Suprapubic skin (tissue), 4 donors: ENCODE results near the gene DTNA. TPM values are rescaled to one million over a fixed set of nuclear protein-coding genes. Genes with fewer than 3 reads are reported as not detected.

ENCODE experiments used
- DNase-seq, 2 donors: peaks; one replicate each; pipeline ENCODE4 v3.0.0-alpha.2; 2019; ENCODE audit warnings: low spot score in 2 of 2
- H3K27ac ChIP-seq: fragments of 200-600 bp; sonication (generic); one replicate; pipeline ENCODE4 v1.5.1; 2019
- H3K27me3 ChIP-seq: fragments of 200-600 bp; sonication (generic); one replicate; pipeline ENCODE4 v1.5.1; 2019
- H3K36me3 ChIP-seq: fragments of 200-600 bp; sonication (generic); one replicate; pipeline ENCODE4 v1.5.1; 2019
- H3K4me1 ChIP-seq: fragments of 200-600 bp; sonication (generic); one replicate; pipeline ENCODE4 v1.5.1; 2019
- H3K4me3 ChIP-seq: fragments of 200-600 bp; sonication (generic); one replicate; pipeline ENCODE4 v1.5.1; 2019; ENCODE audit warnings: mild to moderate bottlenecking
- H3K9me3 ChIP-seq: fragments of 200-600 bp; sonication (generic); one replicate; pipeline ENCODE4 v1.5.1; 2019
- EP300 ChIP-seq: sonication (generic); formaldehyde crosslinking; IDR thresholded peaks from one replicate; pipeline ENCODE4 v1.6.1; 2017; ENCODE audit warnings: antibody characterized with exemption
- POLR2A ChIP-seq, 2 donors: fragments of 450-650 bp; IDR thresholded peaks; one replicate each; pipeline ENCODE4 v1.6.1; 2017; ENCODE audit warnings: antibody characterized with exemption in 2 of 2, mild to moderate bottlenecking in 2 of 2, moderate library complexity in 2 of 2
- POLR2AphosphoS5 ChIP-seq, 3 donors: sonication (generic); formaldehyde crosslinking; IDR thresholded peaks; one replicate each; pipeline ENCODE4 v1.6.1; 2017; ENCODE audit warnings: antibody characterized with exemption in 3 of 3
- WGBS: methylation state at CpG from one replicate; pipeline ENCODE4 v1.1.5; 2018; 5-methylcytosine and 5-hydroxymethylcytosine counted together
- total RNA-seq, 4 donors: library from RNA; depleted of rRNA; stranded (reverse); fragments of >200 nt; gene quantifications; one replicate each; pipeline ENCODE4 v1.1.0, GENCODE V29; 2016
- TF ChIP-seq, protein P1 (sequence below), 2 donors: fragments of 200-600 bp in 1 of 2; fragments of 450-650 bp in 1 of 2; sonication (generic) in 1 of 2; IDR thresholded peaks; one replicate each; pipeline ENCODE4 v1.5.1; 2016 to 2019; ENCODE audit warnings: antibody characterized with exemption in 2 of 2, mild to moderate bottlenecking in 1 of 2, moderate library complexity in 1 of 2

Gene DTNA
- total RNA-seq, 4 donors from 2014 or later: 3.0 to 15.9 (median 5.1) TPM

DNA sequence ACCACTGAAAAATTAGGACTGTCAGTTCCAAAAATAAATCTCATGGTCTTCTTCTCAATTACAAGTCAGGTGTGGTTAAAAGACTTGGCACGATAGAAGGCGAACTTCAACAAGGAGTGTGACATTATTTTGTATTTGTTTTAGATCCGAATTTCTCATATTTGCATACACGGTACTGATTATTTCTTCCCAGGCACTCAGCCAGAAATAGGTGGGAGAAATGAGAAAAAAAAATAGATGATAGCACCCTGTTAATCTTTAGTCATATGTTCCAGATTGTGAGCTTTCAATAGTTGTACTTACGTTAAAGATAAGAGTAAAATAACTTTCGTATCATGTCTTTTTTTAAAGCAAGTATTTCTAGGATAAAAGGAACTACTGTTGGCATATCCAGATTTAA lies 106.1 kb downstream of the DTNA start:
- Histone ChIP-seq H3K4me1 (no peaks in the 10 kb centered on the region), H3K27me3 (no peaks in the 10 kb centered on the region), H3K27ac (no peak overlapping the region), H3K4me3 (no peak overlapping the region), H3K9me3 (no peaks in the 10 kb centered on the region), H3K36me3 (no peaks in the 10 kb centered on the region)
- WGBS: 83% methylated on average over 6 of the region's 6 CpGs
- no peak for DNase-seq
- TF ChIP-seq POLR2AphosphoS5 (IDR thresholded peaks at IDR 0.05) (no peak), POLR2A (IDR thresholded peaks at IDR 0.05) (no peak), EP300 (no peak)
- TF ChIP-seq, protein P1, sequence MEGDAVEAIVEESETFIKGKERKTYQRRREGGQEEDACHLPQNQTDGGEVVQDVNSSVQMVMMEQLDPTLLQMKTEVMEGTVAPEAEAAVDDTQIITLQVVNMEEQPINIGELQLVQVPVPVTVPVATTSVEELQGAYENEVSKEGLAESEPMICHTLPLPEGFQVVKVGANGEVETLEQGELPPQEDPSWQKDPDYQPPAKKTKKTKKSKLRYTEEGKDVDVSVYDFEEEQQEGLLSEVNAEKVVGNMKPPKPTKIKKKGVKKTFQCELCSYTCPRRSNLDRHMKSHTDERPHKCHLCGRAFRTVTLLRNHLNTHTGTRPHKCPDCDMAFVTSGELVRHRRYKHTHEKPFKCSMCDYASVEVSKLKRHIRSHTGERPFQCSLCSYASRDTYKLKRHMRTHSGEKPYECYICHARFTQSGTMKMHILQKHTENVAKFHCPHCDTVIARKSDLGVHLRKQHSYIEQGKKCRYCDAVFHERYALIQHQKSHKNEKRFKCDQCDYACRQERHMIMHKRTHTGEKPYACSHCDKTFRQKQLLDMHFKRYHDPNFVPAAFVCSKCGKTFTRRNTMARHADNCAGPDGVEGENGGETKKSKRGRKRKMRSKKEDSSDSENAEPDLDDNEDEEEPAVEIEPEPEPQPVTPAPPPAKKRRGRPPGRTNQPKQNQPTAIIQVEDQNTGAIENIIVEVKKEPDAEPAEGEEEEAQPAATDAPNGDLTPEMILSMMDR (IDR thresholded peaks at IDR 0.05): no peak

DNA sequence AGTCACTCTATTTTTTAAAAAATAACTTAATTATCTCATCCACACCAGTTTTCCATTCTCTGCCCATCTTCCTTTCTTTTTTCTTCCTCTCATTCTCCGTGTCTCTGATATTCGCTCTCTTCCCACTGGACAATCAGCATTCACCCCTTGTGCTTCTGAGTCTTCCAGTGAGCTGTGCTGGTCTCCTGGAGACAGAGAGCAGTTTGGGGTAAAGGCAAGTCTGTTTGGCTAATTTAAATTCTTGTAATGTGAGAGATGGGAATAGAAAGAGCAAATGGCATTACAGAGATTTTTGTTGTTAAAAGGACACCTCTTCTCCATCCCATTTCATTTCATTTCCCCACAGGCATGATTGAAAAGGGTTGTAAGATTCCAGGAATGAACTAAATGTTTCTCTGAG lies 107.5 kb downstream of the DTNA start:
- no peaks in the 10 kb centered on the region for H3K36me3 ChIP-seq
- no peaks in the 10 kb centered on the region for H3K9me3 ChIP-seq
- no peak overlapping the region for H3K27ac ChIP-seq
- no peak for DNase-seq
- H3K27me3 ChIP-seq: no peaks in the 10 kb centered on the region
- TF ChIP-seq, protein P1 (IDR thresholded peaks at IDR 0.05): no peak
- TF ChIP-seq POLR2A (IDR thresholded peaks at IDR 0.05) (no peak), EP300 (no peak), POLR2AphosphoS5 (IDR thresholded peaks at IDR 0.05) (no peak)
- H3K4me1 ChIP-seq: no peaks in the 10 kb centered on the region
- H3K4me3 ChIP-seq: no peak overlapping the region
- WGBS: 90% methylated on average over 2 of the region's 2 CpGs

DNA sequence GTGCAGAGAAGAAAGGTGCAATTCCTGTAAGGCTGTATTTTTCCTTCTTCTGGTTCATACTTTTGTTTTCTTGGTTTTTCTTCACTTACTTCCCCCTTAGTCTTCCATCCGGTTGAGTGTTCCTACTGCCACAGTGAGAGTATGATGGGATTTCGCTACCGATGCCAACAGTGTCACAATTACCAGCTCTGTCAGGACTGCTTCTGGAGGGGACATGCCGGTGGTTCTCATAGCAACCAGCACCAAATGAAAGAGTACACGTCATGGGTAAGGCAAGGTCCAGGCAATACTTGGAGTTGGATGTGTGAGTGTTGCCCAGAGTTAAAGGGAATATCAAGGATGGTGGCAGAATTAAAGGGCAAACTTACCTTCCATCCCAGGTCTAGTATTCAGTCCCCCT lies 108.0 kb downstream of the DTNA start:
- WGBS: 84% methylated on average over 5 of the region's 5 CpGs
- H3K36me3 ChIP-seq: no peaks in the 10 kb centered on the region
- no peak overlapping the region for H3K4me3 ChIP-seq
- no peaks in the 10 kb centered on the region for H3K9me3 ChIP-seq
- no peak for DNase-seq
- no peaks in the 10 kb centered on the region for H3K4me1 ChIP-seq
- no peak overlapping the region for H3K27ac ChIP-seq
- H3K27me3 ChIP-seq: no peaks in the 10 kb centered on the region
- TF ChIP-seq POLR2A (IDR thresholded peaks at IDR 0.05) (no peak), EP300 (no peak), POLR2AphosphoS5 (IDR thresholded peaks at IDR 0.05) (no peak)
- TF ChIP-seq, protein P1 (IDR thresholded peaks at IDR 0.05): no peak

DNA sequence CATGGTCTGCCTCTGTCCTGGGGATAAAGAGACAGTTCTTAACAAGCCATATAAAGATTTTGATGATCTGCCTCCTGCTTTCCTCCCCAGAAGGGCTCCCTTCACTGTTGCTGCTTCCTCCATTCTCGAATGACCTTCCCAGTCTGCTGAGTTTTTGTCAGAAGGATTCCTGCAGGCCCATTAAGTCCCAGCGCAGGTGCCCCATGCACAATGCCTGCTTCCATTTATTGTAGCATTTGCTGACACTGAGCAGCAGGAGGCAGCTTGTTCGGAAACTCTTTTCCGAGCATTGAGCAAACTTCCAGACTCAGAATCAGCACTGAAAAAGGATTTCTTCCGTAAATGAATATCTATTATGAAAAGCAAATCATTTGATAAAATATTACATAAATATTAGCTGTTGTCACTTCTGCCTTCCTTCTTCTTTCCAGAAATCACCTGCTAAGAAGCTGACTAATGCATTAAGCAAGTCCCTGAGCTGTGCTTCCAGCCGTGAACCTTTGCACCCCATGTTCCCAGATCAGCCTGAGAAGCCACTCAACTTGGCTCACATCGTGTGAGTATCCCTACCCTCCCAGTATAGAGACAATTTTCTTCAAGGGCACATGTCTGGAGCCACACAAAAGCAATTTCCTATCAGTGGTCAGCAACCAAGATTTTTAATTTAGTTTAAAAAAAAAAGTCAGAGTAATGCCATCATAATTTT lies 110.4 kb downstream of the DTNA start:
- TF ChIP-seq POLR2AphosphoS5 (IDR thresholded peaks at IDR 0.05) (no peak), EP300 (no peak), POLR2A (IDR thresholded peaks at IDR 0.05) (no peak)
- TF ChIP-seq, protein P1 (IDR thresholded peaks at IDR 0.05): no peak
- Histone ChIP-seq H3K4me1 (no peaks in the 10 kb centered on the region), H3K27ac (no peak overlapping the region), H3K36me3 (no peaks in the 10 kb centered on the region), H3K9me3 (no peaks in the 10 kb centered on the region), H3K27me3 (no peaks in the 10 kb centered on the region), H3K4me3 (no peak overlapping the region)
- WGBS: 83% methylated on average over 7 of the region's 7 CpGs
- DNase-seq: no peak

DNA sequence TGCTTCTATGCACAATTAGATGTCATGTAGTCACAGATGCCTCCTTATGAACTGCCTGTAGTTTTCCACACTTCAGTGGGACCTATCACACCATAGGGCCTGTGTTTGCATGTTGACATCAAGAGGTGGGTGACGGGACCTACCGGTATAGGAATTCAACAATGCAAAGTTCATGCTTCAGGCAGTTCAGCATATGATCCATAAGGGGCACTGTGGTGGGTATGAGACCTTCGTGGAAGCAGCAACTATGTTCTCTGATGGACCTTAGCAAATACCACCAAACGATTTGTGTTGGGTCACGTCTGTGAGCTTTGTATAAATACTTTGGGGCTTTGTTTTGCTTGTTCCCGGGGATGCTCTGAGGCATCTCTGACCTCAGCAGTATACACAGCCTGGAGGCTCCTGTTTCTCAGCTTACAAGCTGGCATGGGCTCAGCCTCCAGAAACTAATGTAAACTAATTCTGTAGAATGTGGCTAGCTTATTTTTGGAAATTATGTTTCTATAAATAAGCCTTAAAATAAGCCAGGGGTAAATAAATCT lies 111.6 kb downstream of the DTNA start:
- DNase-seq: no peak
- WGBS: 56% methylated on average over 6 of the region's 6 CpGs
- TF ChIP-seq POLR2A (IDR thresholded peaks at IDR 0.05) (no peak), EP300 (no peak), POLR2AphosphoS5 (IDR thresholded peaks at IDR 0.05) (no peak)
- TF ChIP-seq, protein P1 (IDR thresholded peaks at IDR 0.05): no peak
- H3K4me3 ChIP-seq: no peak overlapping the region
- H3K27me3 ChIP-seq: no peaks in the 10 kb centered on the region
- no peaks in the 10 kb centered on the region for H3K4me1 ChIP-seq
- no peaks in the 10 kb centered on the region for H3K9me3 ChIP-seq
- no peak overlapping the region for H3K27ac ChIP-seq
- H3K36me3 ChIP-seq: no peaks in the 10 kb centered on the region
